ENCODE data around the gene KCNMB1. TPM values are rescaled to one million over a fixed set of nuclear protein-coding genes. Genes with fewer than 3 reads are reported as not detected.

The KCNMB1 gene
- total RNA-seq, 1 experiment from 2014 or later: not detected

DNA sequence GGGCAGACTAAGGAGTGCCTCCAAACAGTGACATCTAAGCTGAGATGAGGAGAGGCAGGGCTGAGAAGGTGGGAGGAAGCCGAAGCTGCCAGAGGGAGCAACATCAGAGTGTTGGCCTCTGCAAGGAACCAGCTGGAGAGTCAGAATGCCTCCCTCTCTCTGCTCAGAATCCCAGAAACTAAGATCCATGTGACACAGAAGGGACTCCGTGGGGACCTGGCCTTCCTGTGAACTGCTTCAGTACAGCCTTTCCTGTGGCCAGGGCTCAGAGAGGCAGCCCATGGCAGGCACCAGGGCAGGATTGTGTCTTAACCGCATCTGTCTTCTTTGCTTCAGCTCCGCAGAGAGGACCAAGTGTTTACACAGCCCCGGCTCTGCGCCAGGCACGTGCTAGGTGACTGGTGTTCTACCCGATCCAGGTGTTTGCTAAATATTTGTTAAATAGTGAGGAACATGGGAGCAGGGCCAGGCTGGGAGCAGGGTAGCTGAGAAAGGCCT lies 33.5 kb downstream of the KCNMB1 start:
- TF ChIP-seq EZH2phosphoT487 (IDR thresholded peaks at IDR 0.05; ENCODE audit: borderline replicate concordance, low read length): no peak
- TF ChIP-seq, protein P1, sequence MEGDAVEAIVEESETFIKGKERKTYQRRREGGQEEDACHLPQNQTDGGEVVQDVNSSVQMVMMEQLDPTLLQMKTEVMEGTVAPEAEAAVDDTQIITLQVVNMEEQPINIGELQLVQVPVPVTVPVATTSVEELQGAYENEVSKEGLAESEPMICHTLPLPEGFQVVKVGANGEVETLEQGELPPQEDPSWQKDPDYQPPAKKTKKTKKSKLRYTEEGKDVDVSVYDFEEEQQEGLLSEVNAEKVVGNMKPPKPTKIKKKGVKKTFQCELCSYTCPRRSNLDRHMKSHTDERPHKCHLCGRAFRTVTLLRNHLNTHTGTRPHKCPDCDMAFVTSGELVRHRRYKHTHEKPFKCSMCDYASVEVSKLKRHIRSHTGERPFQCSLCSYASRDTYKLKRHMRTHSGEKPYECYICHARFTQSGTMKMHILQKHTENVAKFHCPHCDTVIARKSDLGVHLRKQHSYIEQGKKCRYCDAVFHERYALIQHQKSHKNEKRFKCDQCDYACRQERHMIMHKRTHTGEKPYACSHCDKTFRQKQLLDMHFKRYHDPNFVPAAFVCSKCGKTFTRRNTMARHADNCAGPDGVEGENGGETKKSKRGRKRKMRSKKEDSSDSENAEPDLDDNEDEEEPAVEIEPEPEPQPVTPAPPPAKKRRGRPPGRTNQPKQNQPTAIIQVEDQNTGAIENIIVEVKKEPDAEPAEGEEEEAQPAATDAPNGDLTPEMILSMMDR (conservative IDR thresholded peaks at IDR 0.05; ENCODE audit: low read depth, low read length): no peak
- no peak for TF ChIP-seq EZH2 (IDR thresholded peaks at IDR 0.05; ENCODE audit: low read length, unreplicated experiment)
- Histone ChIP-seq H3K4me1 (ENCODE audit: insufficient read depth, low read length) (no peaks in the 10 kb centered on the region), H3K4me2 (ENCODE audit: low read length) (no peak overlapping the region), H3K36me3 (ENCODE audit: low read depth, low read length) (no peaks in the 10 kb centered on the region), H3K27me3 (ENCODE audit: low read length) (peaks cover 72% of the 10 kb centered on the region), H4K20me1 (ENCODE audit: low read length) (no peaks in the 10 kb centered on the region), H2AFZ (ENCODE audit: low read length) (no peak overlapping the region), H3K9ac (ENCODE audit: low read length) (no peak overlapping the region), H3K4me3 (ENCODE audit: low read length) (no peak overlapping the region), H3K27ac (ENCODE audit: low read length) (no peak overlapping the region), H3K9me2 (replicated peaks; ENCODE audit: low read length) (no peaks in the 10 kb centered on the region), H3K79me2 (ENCODE audit: low read length) (no peaks in the 10 kb centered on the region), H3F3A (ENCODE audit: low read length, unreplicated experiment) (no peaks in the 10 kb centered on the region), H3K9me3 (ENCODE audit: low read length) (no peaks in the 10 kb centered on the region)
- no peak for ATAC-seq
- no peak for DNase-seq
- intact Hi-C loops (cut with micrococcal nuclease): no loop called here
- POLR2A ChIA-PET (ENCODE audit: unreplicated experiment): no interaction called here
- BruUV-seq (replicated peaks): no TSS peak
- CTCF ChIA-PET: no interaction called here

DNA sequence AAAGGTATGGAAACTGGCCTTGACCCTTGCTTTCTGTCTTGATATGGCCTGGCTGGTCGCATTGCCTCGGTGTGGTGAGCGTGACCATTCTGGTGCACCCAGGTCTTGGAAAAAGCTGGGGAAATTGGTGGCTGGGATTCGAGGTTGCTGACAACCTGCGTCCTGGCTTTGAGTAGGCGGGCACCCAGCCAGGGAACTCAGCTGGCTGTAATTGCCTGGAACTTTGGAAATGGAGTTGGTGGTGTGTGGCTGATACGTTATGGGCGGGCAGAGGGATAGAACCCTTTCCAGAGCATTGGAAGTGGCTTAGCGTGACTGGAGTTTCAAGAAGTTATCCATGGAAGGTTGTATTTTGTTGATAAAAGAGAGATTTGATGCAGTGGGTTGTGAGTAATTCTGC lies 35.2 kb downstream of the KCNMB1 start:
- ATAC-seq: no peak
- ChIA-PET POLR2A (ENCODE audit: unreplicated experiment) (no interaction called here), CTCF (no interaction called here)
- Histone ChIP-seq H2AFZ (ENCODE audit: low read length) (no peak overlapping the region), H3K4me3 (ENCODE audit: low read length) (no peak overlapping the region), H3K9ac (ENCODE audit: low read length) (no peak overlapping the region), H4K20me1 (ENCODE audit: low read length) (no peaks in the 10 kb centered on the region), H3F3A (ENCODE audit: low read length, unreplicated experiment) (no peaks in the 10 kb centered on the region), H3K4me2 (ENCODE audit: low read length) (no peak overlapping the region), H3K9me2 (replicated peaks; ENCODE audit: low read length) (no peaks in the 10 kb centered on the region), H3K79me2 (ENCODE audit: low read length) (no peaks in the 10 kb centered on the region), H3K9me3 (ENCODE audit: low read length) (no peaks in the 10 kb centered on the region), H3K36me3 (ENCODE audit: low read depth, low read length) (no peaks in the 10 kb centered on the region), H3K27me3 (ENCODE audit: low read length) (peaks cover 89% of the 10 kb centered on the region), H3K4me1 (ENCODE audit: insufficient read depth, low read length) (no peaks in the 10 kb centered on the region), H3K27ac (ENCODE audit: low read length) (no peak overlapping the region)
- BruUV-seq (replicated peaks): no TSS peak
- no peak for DNase-seq
- intact Hi-C loops (cut with micrococcal nuclease): no loop called here
- no peak for TF ChIP-seq EZH2phosphoT487 (IDR thresholded peaks at IDR 0.05; ENCODE audit: borderline replicate concordance, low read length)
- TF ChIP-seq, protein P1 (conservative IDR thresholded peaks at IDR 0.05; ENCODE audit: low read depth, low read length): no peak
- no peak for TF ChIP-seq EZH2 (IDR thresholded peaks at IDR 0.05; ENCODE audit: low read length, unreplicated experiment)

- intact Hi-C loops (cut with micrococcal nuclease): no loop called here
- H3K27ac ChIP-seq (ENCODE audit: low read length): no peak overlapping the region
- H3K36me3 ChIP-seq (ENCODE audit: low read depth, low read length): no peaks in the 10 kb centered on the region
- ChIA-PET CTCF (no interaction called here), POLR2A (ENCODE audit: unreplicated experiment) (no interaction called here)
- H3K4me3 ChIP-seq (ENCODE audit: low read length): no peak overlapping the region
- H3K9me2 ChIP-seq (replicated peaks; ENCODE audit: low read length): no peaks in the 10 kb centered on the region
- no peak for ATAC-seq
- H3K9ac ChIP-seq (ENCODE audit: low read length): no peak overlapping the region
- no peak for TF ChIP-seq EZH2 (IDR thresholded peaks at IDR 0.05; ENCODE audit: low read length, unreplicated experiment)
- TF ChIP-seq, protein P1 (conservative IDR thresholded peaks at IDR 0.05; ENCODE audit: low read depth, low read length): no peak
- no peak for TF ChIP-seq EZH2phosphoT487 (IDR thresholded peaks at IDR 0.05; ENCODE audit: borderline replicate concordance, low read length)
- no peaks in the 10 kb centered on the region for H3F3A ChIP-seq (ENCODE audit: low read length, unreplicated experiment)
- no peak overlapping the region for H3K4me2 ChIP-seq (ENCODE audit: low read length)
- H3K9me3 ChIP-seq (ENCODE audit: low read length): no peaks in the 10 kb centered on the region
- H3K4me1 ChIP-seq (ENCODE audit: insufficient read depth, low read length): no peaks in the 10 kb centered on the region
- BruUV-seq (replicated peaks): no TSS peak
- DNase-seq: no peak
- H3K79me2 ChIP-seq (ENCODE audit: low read length): no peaks in the 10 kb centered on the region
- H4K20me1 ChIP-seq (ENCODE audit: low read length): no peaks in the 10 kb centered on the region
- peaks cover 96% of the 10 kb centered on the region for H3K27me3 ChIP-seq (ENCODE audit: low read length)
- no peak overlapping the region for H2AFZ ChIP-seq (ENCODE audit: low read length)
Observed at GRCh38 chr5:170353011-170353761, 36.0 kb downstream of the KCNMB1 start.

All from PC-3 (cell line).